ENCODE data around the gene GPATCH1. TPM values are rescaled to one million over a fixed set of nuclear protein-coding genes. Genes with fewer than 3 reads are reported as not detected.

GPATCH1 gene
- total and polyA plus RNA-seq, 2 of the 4 experiments (the other 2 are of a cell fraction): 5.1 to 7.5 TPM

DNA sequence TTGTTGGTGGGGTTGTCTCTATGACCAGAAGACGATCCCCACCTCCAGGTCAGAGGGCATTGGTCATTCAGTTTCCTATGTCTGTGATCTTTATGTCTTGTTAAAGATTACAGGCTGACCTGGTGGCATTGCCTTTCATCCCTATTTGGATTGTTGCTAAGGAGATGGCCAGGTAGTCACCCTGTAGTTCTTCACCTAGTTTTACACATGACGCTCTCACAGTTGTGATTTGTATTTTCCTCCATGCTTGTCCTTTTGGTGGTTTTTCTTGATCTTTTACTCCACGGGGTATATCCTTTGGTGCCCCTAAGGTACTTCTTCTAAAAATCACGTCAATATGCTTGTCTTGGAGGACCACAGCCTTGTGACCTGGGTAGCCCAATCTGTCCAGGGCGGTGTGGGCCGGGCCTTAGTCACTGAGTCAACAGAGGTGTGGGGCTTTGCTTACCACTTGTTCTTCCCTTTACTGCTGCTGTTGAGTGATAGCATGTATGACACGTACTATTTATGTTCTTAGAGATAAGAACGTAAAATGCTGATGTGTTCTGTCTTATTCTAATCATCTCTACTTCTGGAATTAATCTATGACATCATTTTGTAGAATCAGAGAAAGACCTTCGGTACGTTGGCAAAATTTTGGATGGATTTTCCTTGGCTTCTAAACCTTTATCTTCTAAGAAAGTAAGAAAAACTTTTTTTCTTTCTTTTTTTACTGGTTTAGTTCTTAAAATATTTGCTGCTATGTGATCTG lies 20.1 kb downstream of the GPATCH1 start:
- no peak overlapping the region for H2BK15ac ChIP-seq (ENCODE audit: low read depth, low read length)
- H3K27ac ChIP-seq (ENCODE audit: insufficient read depth, low read length): no peak overlapping the region
- no peak overlapping the region for H4K8ac ChIP-seq (ENCODE audit: low read depth in 2 of 2, low read length in 2 of 2)
- no peaks in the 10 kb centered on the region for H4K20me1 ChIP-seq (ENCODE audit: insufficient read depth, low read length)
- no peaks in the 10 kb centered on the region for H3K4me1 ChIP-seq (ENCODE audit: control insufficient read depth, insufficient read depth, low read length)
- H3K4me3 ChIP-seq (ENCODE audit: insufficient read depth, low read depth, low read length): no peak overlapping the region
- no TSS peak for BruUV-seq (replicated peaks)
- no peaks in the 10 kb centered on the region for H3K9me1 ChIP-seq (ENCODE audit: insufficient read depth, low read length)
- H2BK20ac ChIP-seq (ENCODE audit: low read depth, low read length): no peak overlapping the region
- H2AK9ac ChIP-seq (replicated peaks; ENCODE audit: low read depth, low read length, poor library complexity): no peak overlapping the region
- intact Hi-C loops (cut with micrococcal nuclease): no loop called here
- no peaks in the 10 kb centered on the region for H3K27me3 ChIP-seq (ENCODE audit: control insufficient read depth, insufficient read depth, low read length)
- in situ Hi-C loops (cut with MboI; ENCODE audit: low sequenced_read_pairs): no loop called here
- no peak overlapping the region for H2BK5ac ChIP-seq (ENCODE audit: low read depth, low read length, poor library complexity, severe bottlenecking)
- ChIA-PET CTCF (no interaction called here), POLR2A (ENCODE audit: unreplicated experiment) (no interaction called here)
- H4K5ac ChIP-seq (ENCODE audit: low read depth, low read length): no peak overlapping the region
- no peak overlapping the region for H3K4me2 ChIP-seq (ENCODE audit: low read depth, low read length)
- no peak overlapping the region for H3K18ac ChIP-seq (ENCODE audit: low read depth, low read length)
- H2AFZ ChIP-seq (replicated peaks; ENCODE audit: low read length, poor library complexity): no peak overlapping the region
- H3K4ac ChIP-seq (ENCODE audit: low read depth, low read length): no peak overlapping the region
- H3K36me3 ChIP-seq (ENCODE audit: control insufficient read depth, insufficient read depth, low read length): peaks cover 34% of the 10 kb centered on the region
- dilution Hi-C loops (cut with HindIII; ENCODE audit: low sequenced_read_pairs, unreplicated experiment): no loop called here
- no peak overlapping the region for H2BK120ac ChIP-seq (ENCODE audit: low read depth, low read length)
- H3K23ac ChIP-seq (ENCODE audit: low read depth, low read length): no peak overlapping the region
- H3K79me1 ChIP-seq (ENCODE audit: low read depth in 1 of 2, low read length in 2 of 2): no peaks in the 10 kb centered on the region
- no peak overlapping the region for H4K91ac ChIP-seq (ENCODE audit: insufficient read depth, low read depth, low read length)
- no peaks in the 10 kb centered on the region for H3K9me3 ChIP-seq (ENCODE audit: control insufficient read depth, insufficient read depth, low read length)
- WGBS, 2 experiments (ENCODE audit: extremely low coverage in 2 of 2, insufficient read length in 1 of 2): no CpG with 5 or more reads among the region's 10 CpGs
- no peak overlapping the region for H3K56ac ChIP-seq (ENCODE audit: extremely low read depth, insufficient read depth, low read length)
- H3K9ac ChIP-seq (ENCODE audit: low read depth, low read length): no peak overlapping the region
- H3K14ac ChIP-seq (replicated peaks; ENCODE audit: low read depth, low read length): no peak overlapping the region
- TF ChIP-seq RCOR1 (IDR thresholded peaks at IDR 0.05; ENCODE audit: insufficient replicate concordance, low read length) (no peak), CHD1 (IDR thresholded peaks at IDR 0.05; ENCODE audit: low read depth, low read length) (no peak), FOS (IDR thresholded peaks at IDR 0.05; ENCODE audit: low read depth, low read length) (no peak), POLR2A (IDR thresholded peaks at IDR 0.05; ENCODE audit: low read depth, low read length) (no peak), RFX5 (IDR thresholded peaks at IDR 0.05; ENCODE audit: low read depth, low read length) (no peak), MXI1 (IDR thresholded peaks at IDR 0.05; ENCODE audit: borderline replicate concordance, low read depth, low read length) (no peak), MAZ (IDR thresholded peaks at IDR 0.05; ENCODE audit: borderline replicate concordance, low read depth, low read length) (no peak), CEBPB (IDR thresholded peaks at IDR 0.05; ENCODE audit: low read depth, low read length) (no peak), BHLHE40 (IDR thresholded peaks at IDR 0.05; ENCODE audit: low read depth, low read length) (no peak), RAD21 (IDR thresholded peaks at IDR 0.05; ENCODE audit: low read length) (no peak), SMC3 (IDR thresholded peaks at IDR 0.05; ENCODE audit: low read depth, low read length) (no peak), NFE2L2 (IDR thresholded peaks at IDR 0.05; ENCODE audit: low read depth, low read length) (no peak)
- TF ChIP-seq, protein P1, sequence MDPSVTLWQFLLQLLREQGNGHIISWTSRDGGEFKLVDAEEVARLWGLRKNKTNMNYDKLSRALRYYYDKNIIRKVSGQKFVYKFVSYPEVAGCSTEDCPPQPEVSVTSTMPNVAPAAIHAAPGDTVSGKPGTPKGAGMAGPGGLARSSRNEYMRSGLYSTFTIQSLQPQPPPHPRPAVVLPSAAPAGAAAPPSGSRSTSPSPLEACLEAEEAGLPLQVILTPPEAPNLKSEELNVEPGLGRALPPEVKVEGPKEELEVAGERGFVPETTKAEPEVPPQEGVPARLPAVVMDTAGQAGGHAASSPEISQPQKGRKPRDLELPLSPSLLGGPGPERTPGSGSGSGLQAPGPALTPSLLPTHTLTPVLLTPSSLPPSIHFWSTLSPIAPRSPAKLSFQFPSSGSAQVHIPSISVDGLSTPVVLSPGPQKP (IDR thresholded peaks at IDR 0.05; ENCODE audit: borderline replicate concordance, low read depth, low read length): no peak
- H2AK5ac ChIP-seq (ENCODE audit: low read depth, low read length): no peak overlapping the region
- no peak for ATAC-seq (ENCODE audit: low read depth)
- DNase-seq: no peak

Data from IMR-90 (cell line).